CD14-positive monocyte (primary cell): ENCODE measurements around the gene GLCCI1. TPM values are rescaled to one million over a fixed set of nuclear protein-coding genes. Genes with fewer than 3 reads are reported as not detected.
A peak's percentile ranks its signal among the peaks of the same experiment; 100 is the strongest.

Experiments used
- DNase-seq, 3 donors: peaks; one replicate each; pipeline ENCODE4 v3.0.0-alpha.2; 2011 to 2022
- H2AFZ ChIP-seq: 2 replicates; pipeline ENCODE4 v1.6.0; 2012; ENCODE audit warnings: mild to moderate bottlenecking, low read depth, low read length, inconsistent platforms; ENCODE audit not compliant: insufficient read depth, poor library complexity, severe bottlenecking
- H3K27ac ChIP-seq, 2 donors: 1 replicate in 1 of 2; 2 replicates in 1 of 2; pipeline ENCODE4 v1.5.1; 2012 to 2013; ENCODE audit warnings: low read length in 2 of 2, control low read depth in 1 of 2, inconsistent platforms in 1 of 2, low read depth in 1 of 2, mild to moderate bottlenecking in 1 of 2
- H3K27me3 ChIP-seq, 2 donors: one replicate each; pipeline versions ENCODE4 v1.6.0 to v1.6.1; 2011 to 2013; ENCODE audit warnings: low read length in 2 of 2; ENCODE audit not compliant: control insufficient read depth in 2 of 2, insufficient read depth in 2 of 2
- H3K36me3 ChIP-seq, 2 donors: replicated peaks in 1 of 2; 1 replicate in 1 of 2; 2 replicates in 1 of 2; pipeline versions ENCODE4 v1.5.1 to v1.6.1; 2012 to 2013; ENCODE audit warnings: low read length in 2 of 2, control low read depth in 1 of 2, inconsistent platforms in 1 of 2, mild to moderate bottlenecking in 1 of 2; ENCODE audit not compliant: insufficient read depth in 2 of 2, control insufficient read depth in 1 of 2
- H3K4me1 ChIP-seq, 2 donors: 1 replicate in 1 of 2; 2 replicates in 1 of 2; pipeline versions ENCODE4 v1.5.1 to v1.6.1; 2012 to 2013; ENCODE audit warnings: low read length in 2 of 2, control low read depth in 1 of 2, inconsistent platforms in 1 of 2, mild to moderate bottlenecking in 1 of 2, moderate library complexity in 1 of 2; ENCODE audit not compliant: insufficient read depth in 2 of 2, control insufficient read depth in 1 of 2
- H3K4me2 ChIP-seq: replicated peaks from 2 replicates; pipeline ENCODE3; 2012; ENCODE audit warnings: low read length, moderate library complexity, mild to moderate bottlenecking; ENCODE audit not compliant: poor library complexity, severe bottlenecking; ENCODE audit errors: extremely low read depth
- H3K4me3 ChIP-seq, 3 experiments: fragments of 200-600 bp in 1 of 3; sonication (generic) in 1 of 3; replicated peaks in 1 of 3; 1 replicate in 2 of 3; 2 replicates in 1 of 3; pipeline ENCODE4 v1.5.1; 2011 to 2013; ENCODE audit warnings: low read length in 3 of 3, mild to moderate bottlenecking in 3 of 3, control low read depth in 2 of 3, low read depth in 2 of 3, inconsistent platforms in 1 of 3, moderate library complexity in 1 of 3
- H3K79me2 ChIP-seq: 2 replicates; pipeline ENCODE4 v1.6.0; 2012; ENCODE audit warnings: mild to moderate bottlenecking, control low read depth, inconsistent platforms, low read length, moderate library complexity; ENCODE audit not compliant: insufficient read depth
- H3K9ac ChIP-seq: 2 replicates; pipeline ENCODE4 v1.6.0; 2017; ENCODE audit warnings: low read length, mild to moderate bottlenecking; ENCODE audit not compliant: insufficient read depth, poor library complexity, severe bottlenecking
- H3K9me3 ChIP-seq, 2 donors: replicated peaks in 1 of 2; 1 replicate in 1 of 2; 2 replicates in 1 of 2; pipeline versions ENCODE4 v1.5.1 to v1.6.1; 2012 to 2013; ENCODE audit warnings: low read length in 2 of 2, control low read depth in 1 of 2; ENCODE audit not compliant: control insufficient read depth in 1 of 2, insufficient read depth in 1 of 2
- H4K20me1 ChIP-seq: 2 replicates; pipeline ENCODE4 v1.6.0; 2012; ENCODE audit warnings: mild to moderate bottlenecking, low read length, control low read depth, moderate library complexity; ENCODE audit not compliant: insufficient read depth
- H3K27ac Mint-ChIP-seq, 7 donors: one replicate each; pipeline ENCODE4 v1.8.0; 2020; ENCODE audit warnings: mild to moderate bottlenecking in 7 of 7, mixed read lengths in 7 of 7, moderate library complexity in 6 of 7, inconsistent platforms in 2 of 7
- H3K27me3 Mint-ChIP-seq, 3 donors: one replicate each; pipeline ENCODE4 v1.8.0; 2021 to 2022; ENCODE audit warnings: low read depth in 3 of 3, mild to moderate bottlenecking in 3 of 3, mixed read lengths in 3 of 3, moderate library complexity in 3 of 3, inconsistent platforms in 1 of 3
- H3K36me3 Mint-ChIP-seq, 2 donors: one replicate each; pipeline ENCODE4 v1.8.0; 2020; ENCODE audit warnings: mixed read lengths in 2 of 2, inconsistent platforms in 1 of 2, mild to moderate bottlenecking in 1 of 2
- H3K4me1 Mint-ChIP-seq: one replicate; pipeline ENCODE4 v1.8.0; 2020; ENCODE audit warnings: mild to moderate bottlenecking, mixed read lengths
- H3K4me3 Mint-ChIP-seq, 2 donors: one replicate each; pipeline ENCODE4 v1.8.0; 2020; ENCODE audit warnings: mild to moderate bottlenecking in 2 of 2, mixed read lengths in 2 of 2, moderate library complexity in 1 of 2
- H3K9me3 Mint-ChIP-seq, 7 donors: one replicate each; pipeline ENCODE4 v1.8.0; 2020 to 2022; ENCODE audit warnings: mixed read lengths in 7 of 7, mild to moderate bottlenecking in 6 of 7, moderate library complexity in 6 of 7, inconsistent platforms in 2 of 7
- WGBS: methylation state at CpG from one replicate; pipeline ENCODE4 v1.1.5; 2013; ENCODE audit warnings: missing lambda C conversion rate; ENCODE audit not compliant: insufficient coverage; 5-methylcytosine and 5-hydroxymethylcytosine counted together
- intact Hi-C, 2 donors: fragments of 100-400 bp; cut with micrococcal nuclease; formaldehyde crosslinking; loops; one replicate each; pipeline versions ENCODE4 v1.15.0 to v1.15.1; 2023
- polyA plus RNA-seq, 3 donors: library from polyadenylated mRNA; depleted of rRNA in 1 of 3; unstranded in 2 of 3; stranded (reverse) in 1 of 3; fragments of 300-500 nt in 2 of 3; fragments of >200 nt in 1 of 3; fragmentation: Illumina TruSeq in 2 of 3; gene quantifications; 1 replicate in 2 of 3; 2 replicates in 1 of 3; pipeline ENCODE4 v1.2.3, GENCODE V29; 2012 to 2021
- TF ChIP-seq, protein P1 (sequence below): fragments of 200-600 bp; IDR thresholded peaks from one replicate; pipeline ENCODE4 v1.8.0; 2022; ENCODE audit warnings: antibody characterized with exemption, mild to moderate bottlenecking

The GLCCI1 gene
- polyA plus RNA-seq, 3 donors, result 0.89 to 2.1 (median 1.1) TPM

DNA sequence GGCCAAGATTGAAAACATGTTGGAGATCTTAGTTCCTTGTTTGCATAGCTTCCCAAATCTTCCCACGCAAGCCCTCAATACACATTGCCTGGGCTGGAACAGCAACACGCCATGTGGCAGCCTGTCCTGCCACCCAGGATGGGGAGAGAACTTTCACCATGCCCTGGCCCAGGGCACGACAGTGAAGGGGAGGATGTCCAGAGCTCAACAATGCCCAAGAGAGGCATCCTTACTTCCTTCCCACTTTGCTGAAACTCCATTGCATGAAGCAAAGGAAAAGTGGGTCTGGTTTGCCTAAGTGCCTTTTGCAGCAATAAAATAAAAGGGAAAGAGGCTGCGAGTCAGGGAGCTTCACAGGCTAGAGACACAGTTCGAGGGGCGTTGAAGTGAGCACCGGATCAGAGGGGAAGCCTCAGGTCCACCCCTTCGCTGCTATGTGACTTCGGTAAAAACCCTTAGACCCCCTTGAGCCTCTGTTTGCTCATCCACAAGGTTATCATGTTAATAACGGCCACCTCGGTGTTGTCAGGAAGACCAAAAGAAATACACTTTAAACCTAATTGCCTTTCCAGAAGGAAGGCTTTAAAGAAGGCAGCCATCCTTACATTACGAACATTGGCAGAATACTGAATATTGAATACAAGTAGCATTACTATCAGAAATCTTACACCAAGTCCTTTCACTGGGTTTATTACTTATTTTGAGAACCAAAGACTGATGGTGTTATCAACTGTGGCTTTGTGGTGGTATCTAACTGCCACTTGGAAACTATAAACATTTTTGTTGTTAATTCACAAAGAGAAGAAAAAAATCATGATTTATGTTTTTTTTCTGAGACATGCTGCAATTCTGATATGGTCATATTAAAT is 160.1 kb downstream of the GLCCI1 start:
- no peak for DNase-seq
- Mint-ChIP-seq H3K9me3 (peaks cover 0 to 4% (median 1%) of the 10 kb centered on the region in 7 donors), H3K36me3 (peaks cover 6% of the 10 kb centered on the region in 2 donors), H3K4me1 (peaks cover 30% of the 10 kb centered on the region), H3K27me3 (peaks cover 0 to 3% (median 0%) of the 10 kb centered on the region in 3 donors), H3K27ac (peak overlapping the region in 1 of 7 donors; percentile 26), H3K4me3 (no peak overlapping the region)
- H3K4me2 ChIP-seq, result no peak overlapping the region
- H3K27ac ChIP-seq, result no peak overlapping the region
- no peaks in the 10 kb centered on the region for H3K79me2 ChIP-seq
- no peaks in the 10 kb centered on the region for H3K27me3 ChIP-seq
- WGBS, result 78% methylated on average over 8 of the region's 12 CpGs
- no peaks in the 10 kb centered on the region for H4K20me1 ChIP-seq
- H2AFZ ChIP-seq, result no peak overlapping the region
- intact Hi-C loops, result no loop called here
- no peaks in the 10 kb centered on the region for H3K9me3 ChIP-seq
- peaks cover 19 to 20% of the 10 kb centered on the region in 2 donors for H3K4me1 ChIP-seq
- no peak overlapping the region for H3K9ac ChIP-seq
- H3K4me3 ChIP-seq, result no peak overlapping the region
- H3K36me3 ChIP-seq, result no peaks in the 10 kb centered on the region
- TF ChIP-seq, protein P1, sequence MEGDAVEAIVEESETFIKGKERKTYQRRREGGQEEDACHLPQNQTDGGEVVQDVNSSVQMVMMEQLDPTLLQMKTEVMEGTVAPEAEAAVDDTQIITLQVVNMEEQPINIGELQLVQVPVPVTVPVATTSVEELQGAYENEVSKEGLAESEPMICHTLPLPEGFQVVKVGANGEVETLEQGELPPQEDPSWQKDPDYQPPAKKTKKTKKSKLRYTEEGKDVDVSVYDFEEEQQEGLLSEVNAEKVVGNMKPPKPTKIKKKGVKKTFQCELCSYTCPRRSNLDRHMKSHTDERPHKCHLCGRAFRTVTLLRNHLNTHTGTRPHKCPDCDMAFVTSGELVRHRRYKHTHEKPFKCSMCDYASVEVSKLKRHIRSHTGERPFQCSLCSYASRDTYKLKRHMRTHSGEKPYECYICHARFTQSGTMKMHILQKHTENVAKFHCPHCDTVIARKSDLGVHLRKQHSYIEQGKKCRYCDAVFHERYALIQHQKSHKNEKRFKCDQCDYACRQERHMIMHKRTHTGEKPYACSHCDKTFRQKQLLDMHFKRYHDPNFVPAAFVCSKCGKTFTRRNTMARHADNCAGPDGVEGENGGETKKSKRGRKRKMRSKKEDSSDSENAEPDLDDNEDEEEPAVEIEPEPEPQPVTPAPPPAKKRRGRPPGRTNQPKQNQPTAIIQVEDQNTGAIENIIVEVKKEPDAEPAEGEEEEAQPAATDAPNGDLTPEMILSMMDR, result no peak

GRCh38 chr7:8129318-8129659 is 160.7 kb downstream of the GLCCI1 start:
- Histone ChIP-seq H3K9ac (no peak overlapping the region), H3K36me3 (no peaks in the 10 kb centered on the region), H3K4me2 (no peak overlapping the region), H3K9me3 (no peaks in the 10 kb centered on the region), H4K20me1 (no peaks in the 10 kb centered on the region), H3K4me3 (no peak overlapping the region), H3K79me2 (no peaks in the 10 kb centered on the region), H3K4me1 (peaks cover 19 to 20% of the 10 kb centered on the region in 2 donors), H3K27ac (no peak overlapping the region), H2AFZ (no peak overlapping the region), H3K27me3 (no peaks in the 10 kb centered on the region)
- TF ChIP-seq, protein P1, result no peak
- no CpG with 5 or more reads among the region's 1 CpG for WGBS
- peaks cover 0 to 3% (median 0%) of the 10 kb centered on the region in 3 donors for H3K27me3 Mint-ChIP-seq
- intact Hi-C loops, result no loop called here
- peaks cover 30% of the 10 kb centered on the region for H3K4me1 Mint-ChIP-seq
- peaks cover 6% of the 10 kb centered on the region in 2 donors for H3K36me3 Mint-ChIP-seq
- no peak overlapping the region for H3K4me3 Mint-ChIP-seq
- H3K9me3 Mint-ChIP-seq, result peaks cover 0 to 4% (median 1%) of the 10 kb centered on the region in 7 donors
- DNase-seq, result no peak
- no peak overlapping the region for H3K27ac Mint-ChIP-seq
